ENCODE data around the gene MYMK.

The MYMK gene

DNA sequence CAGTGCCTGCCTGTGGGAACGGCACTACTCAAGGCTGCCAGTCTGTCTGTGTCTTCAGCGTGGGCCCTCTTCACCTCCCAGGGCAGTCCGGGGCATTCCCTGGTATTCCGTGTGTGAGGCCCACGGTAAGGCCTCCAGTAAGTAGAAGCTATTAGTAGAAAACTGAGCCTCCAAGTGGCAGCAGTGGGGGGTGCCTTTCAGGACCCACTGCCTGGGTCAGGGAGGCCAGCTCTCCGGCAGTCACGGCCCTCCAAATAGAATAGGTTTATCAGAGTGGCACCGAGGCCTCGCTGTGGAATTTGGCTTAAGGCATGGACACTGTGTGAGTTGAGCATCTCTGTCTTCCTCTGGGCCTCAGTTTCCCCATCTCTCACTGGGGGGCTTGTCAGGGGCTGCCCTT is 32.8 kb upstream of the MYMK start:
- no peak for DNase-seq

DNA sequence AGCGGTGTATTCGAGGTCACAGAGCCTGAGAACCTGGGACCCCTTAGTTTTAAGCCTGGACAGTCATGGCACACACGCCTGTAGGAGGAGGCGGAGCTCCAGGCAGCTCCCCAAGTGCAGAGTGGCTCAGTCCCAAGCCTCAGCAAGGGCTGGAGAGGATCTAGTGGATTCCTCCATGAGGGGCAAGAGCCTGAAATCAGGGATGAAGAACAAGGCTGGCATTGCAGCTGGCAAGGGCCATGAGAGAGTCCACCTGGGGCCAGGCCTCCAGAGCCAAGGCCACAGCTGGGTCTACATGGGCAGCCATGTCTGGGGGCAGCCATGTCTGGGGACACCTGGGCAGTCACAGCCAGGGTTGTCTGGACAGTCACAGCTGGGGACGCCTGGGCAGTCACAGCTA is 31.6 kb upstream of the MYMK start:
- no peak for DNase-seq

DNA sequence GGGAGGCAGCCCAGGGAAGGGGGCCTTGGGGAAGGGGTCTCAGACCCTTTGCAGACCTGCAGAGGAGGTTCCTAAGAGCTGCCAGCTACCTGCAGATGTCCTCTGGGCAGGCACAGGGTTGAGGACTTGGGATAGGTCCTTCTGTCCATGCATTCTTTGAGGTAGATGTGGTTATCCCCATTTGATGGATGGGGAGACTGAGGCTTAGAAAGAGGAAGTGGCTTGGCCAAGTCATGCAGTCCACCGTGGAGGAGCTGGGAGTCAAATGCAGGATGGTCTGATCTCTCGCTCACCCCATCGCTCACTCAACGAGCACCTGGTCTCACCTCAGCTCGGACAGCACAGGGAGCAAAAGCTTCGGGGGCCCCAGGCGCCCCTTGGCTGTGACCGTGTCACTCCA is 30.0 kb upstream of the MYMK start:
- no peak for DNase-seq

DNA sequence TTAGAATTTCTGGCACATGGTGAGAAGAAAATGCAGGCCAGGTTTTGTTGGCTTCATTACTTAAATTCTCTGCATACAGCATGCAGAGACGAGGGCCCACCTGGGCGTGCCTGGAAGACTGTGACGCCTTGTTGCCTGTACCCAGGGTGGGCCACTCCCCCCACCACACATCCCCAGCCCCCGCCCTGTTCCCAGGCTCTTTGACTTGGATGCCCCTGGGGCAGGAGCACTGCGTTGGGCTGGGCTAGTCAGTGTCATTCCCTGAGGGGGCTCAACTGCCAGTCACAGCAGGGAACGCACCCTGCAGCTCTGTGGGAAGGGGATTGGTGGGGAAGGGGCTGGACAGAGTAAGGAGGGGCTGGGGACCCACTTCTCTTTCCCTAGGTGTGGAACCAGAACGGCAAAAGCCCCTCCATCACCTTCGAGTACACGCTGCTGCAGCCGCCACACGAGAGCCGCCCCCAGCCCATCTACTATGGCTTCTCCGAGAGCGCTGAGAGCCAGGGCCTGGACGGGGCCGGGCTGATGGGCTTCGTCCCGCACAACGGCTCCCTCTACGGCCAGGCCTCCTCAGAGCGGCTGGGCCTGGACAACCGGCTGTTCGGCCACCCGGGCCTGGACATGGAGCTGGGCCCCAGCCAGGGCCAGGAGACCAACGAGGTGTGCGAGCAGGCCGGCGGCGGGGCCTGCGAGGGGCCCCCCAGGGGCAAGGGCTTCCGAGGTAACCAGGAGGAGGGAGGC is 29.4 kb upstream of the MYMK start:
- no peak for DNase-seq

DNA sequence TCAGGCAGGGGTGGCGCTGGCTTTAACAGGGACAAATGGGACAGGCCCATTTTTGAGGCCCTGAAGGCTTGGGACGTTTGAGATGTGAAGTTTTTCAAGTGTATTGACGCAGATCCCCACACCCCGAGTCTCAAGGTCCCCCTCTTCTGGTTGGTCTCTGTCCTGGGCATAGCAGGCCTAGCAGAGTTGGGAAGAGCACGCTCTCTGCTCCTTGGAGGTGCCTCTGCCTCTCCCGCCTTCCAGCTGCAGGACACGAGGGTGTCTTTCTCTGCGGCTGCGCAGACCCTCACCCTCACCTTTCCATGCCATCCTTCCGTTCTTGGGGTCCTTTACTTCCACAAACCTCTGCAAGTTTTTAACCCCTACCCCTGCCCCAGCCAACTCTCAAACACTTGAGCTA is 28.4 kb upstream of the MYMK start:
- no peak for DNase-seq

DNA sequence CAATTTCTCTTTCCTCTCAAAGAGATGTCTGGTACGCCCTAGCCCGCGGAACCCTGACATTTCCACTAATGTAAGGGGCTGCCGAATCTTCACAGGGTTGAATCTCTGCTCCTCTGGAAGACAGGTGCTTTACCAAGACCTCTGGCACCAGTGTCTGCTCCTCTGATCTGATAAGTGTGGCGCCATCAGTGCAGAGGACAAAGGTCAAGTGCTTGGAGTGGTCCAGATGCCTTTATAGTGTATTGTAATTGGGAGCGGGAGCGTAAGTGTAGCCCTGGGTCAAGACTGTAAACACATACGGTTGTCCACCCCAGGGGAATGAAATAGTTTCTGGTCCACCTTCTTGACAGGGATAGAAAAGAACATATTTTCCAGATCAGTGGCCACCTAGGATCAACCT is 27.5 kb upstream of the MYMK start:
- no peak for DNase-seq

DNA sequence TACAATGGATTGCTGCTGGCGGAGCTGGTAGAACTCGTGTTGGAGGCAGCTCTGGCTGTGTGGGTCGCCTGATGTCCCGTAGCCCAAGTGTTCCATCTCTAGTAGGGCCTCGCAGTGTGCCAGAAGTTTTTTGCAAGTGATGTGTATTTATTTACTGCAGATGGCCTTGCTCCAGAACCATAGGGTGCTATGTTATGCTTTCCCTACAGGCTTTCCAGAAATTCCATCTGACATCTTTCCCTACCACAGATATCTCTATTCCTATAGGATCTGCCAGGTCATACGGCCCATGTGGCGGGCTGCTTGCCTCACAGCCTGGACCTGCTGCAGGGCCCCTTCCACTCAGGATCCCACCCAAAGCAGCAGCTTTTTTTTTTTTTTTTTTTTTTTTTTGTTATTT is 26.7 kb upstream of the MYMK start:
- DNase-seq, result no peak

DNA sequence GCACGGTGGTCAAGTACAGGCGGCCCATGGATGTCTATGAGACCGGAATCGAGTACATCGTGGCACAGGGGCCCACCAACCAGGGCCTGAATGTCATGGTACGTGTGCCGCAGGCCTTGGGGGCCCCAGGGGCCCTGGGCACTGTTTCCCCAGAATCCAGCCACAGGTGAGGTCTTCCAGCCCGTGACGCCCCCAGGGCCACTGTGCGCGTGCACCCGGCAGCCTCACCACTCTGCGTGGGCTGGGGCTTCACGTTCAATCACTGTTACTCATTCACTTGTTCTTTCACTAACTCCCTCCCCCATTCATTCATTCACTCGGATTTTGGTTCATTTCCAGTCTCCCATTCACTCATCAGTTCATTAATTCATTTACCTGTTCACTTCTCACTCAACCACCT is 22.4 kb upstream of the MYMK start:
- no peak for DNase-seq

DNA sequence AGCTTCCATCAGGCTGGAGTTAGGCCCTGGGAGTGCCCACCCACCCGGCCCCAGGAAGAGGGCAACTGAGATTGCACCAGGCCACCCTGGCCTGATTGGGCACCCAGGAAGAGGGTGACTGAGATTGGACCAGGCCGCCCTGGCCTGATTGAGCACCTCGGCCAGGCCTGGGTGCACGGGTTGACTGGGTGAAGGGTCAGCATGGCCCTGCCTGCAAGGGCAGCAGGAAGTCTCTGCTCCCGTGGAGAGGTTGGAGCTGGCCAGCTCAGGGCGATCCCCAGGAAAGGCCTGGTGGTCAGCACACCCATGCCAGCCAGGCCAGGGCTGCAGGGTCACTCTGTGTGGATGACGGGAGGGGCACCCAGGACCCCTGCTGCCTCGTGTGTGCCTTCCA is 21.5 kb upstream of the MYMK start:
- no peak for DNase-seq

DNA sequence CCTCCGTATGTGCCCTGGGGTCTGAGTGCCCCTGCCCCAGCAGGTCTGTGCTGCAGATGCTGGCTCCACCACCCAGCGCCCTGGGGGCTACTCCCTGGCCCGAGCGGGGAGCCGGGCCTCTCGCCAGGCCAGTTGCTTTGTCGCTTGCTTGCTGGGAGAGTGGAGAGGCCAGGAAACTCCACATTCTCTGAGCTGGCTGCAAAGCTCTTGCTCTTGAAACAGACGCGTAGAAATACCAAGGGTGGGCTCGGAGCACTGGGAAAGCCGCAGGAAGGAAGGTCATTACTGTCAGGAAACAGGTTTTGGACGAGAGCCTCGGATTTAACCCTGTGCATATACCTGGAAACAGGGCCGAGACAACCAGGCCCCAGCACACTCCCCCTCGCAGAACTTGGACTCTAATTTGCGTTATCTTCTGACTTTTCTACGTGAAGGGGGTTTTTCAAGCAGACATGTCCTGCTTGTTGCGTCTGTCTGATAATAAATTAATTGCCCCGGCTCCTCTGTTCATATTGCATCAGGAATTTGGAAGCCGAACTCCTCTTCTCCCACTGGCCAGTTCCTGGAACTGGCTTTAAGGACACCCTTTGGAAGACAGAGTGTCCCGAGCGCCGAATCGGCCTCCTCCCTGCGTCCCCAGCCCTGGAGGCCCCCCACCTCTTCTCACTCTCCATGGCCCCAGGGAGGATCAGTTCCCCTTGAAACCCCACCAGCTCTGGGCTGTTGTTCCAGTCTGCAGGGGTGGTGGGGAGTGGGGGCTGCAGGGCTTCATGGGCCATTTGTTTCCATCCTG is 20.9 kb upstream of the MYMK start:
- no peak for DNase-seq

DNA sequence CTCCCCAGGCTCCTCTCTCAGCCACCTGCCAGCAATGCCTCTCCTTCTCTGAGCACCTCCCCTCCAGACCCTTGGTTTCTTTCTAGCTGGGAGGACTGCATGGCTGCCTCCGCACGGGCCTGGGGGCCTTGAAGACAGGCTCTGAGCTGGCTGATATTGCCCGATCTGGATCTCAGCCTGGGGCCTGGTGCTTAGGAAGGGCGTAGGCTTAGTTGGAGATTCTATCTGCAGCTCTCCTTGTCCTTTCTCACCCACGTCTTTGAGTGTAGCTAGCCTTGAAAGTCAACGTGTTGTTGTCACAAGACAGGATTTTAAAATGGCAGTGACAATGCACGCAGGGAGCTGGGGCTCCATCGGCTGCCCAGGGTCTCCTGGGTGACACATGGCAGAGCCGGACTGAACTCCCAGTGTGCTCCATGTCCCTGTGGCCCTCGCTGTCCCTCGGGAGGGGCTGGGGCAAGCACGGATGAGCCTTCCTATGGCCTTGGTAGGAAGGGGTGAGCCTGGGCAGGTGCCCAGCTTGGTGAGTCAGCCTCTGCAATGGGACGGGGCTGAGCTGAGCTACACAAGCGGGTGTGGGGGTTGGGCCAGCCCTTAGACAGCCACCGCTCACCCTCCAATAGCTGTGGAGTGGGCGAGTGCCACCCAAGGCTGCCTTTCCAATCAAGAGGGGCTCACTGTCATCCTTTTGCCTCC is 19.2 kb upstream of the MYMK start:
- no peak for DNase-seq

DNA sequence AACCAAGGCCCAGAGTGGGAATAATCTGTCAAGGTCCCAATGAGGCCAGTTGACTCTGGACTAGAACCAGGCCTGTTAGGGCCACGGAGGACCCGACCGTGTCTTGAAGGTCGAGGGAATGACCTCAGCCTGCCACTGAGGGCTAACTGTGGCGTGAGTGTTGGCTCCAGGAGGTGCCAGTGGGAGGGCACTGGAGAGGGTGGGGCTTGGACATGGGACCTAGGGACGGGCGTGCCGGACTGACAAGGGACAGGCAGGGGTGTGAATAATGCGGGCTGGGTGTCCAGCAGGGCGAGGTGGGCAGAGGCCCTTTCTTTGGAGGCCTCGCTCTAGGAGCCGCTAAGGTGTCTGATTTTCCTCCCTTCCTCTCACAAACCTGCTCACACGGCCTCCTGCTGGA is 17.2 kb upstream of the MYMK start:
- no peak for DNase-seq

DNA sequence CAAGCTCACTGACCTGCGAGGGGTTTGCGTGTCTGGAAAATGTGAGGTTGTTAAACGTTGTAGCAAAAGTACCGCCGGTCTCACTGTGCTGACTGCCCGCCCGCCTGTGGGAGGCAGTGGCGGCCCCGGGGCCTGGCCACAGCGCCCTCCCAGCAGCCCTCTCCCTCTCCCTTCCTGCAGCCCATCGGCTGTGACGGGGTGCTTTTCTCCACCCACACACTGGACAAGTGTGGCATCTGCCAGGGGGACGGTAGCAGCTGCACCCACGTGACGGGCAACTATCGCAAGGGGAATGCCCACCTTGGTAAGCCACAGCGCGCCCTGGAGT is 15.9 kb upstream of the MYMK start:
- DNase-seq, result no peak

DNA sequence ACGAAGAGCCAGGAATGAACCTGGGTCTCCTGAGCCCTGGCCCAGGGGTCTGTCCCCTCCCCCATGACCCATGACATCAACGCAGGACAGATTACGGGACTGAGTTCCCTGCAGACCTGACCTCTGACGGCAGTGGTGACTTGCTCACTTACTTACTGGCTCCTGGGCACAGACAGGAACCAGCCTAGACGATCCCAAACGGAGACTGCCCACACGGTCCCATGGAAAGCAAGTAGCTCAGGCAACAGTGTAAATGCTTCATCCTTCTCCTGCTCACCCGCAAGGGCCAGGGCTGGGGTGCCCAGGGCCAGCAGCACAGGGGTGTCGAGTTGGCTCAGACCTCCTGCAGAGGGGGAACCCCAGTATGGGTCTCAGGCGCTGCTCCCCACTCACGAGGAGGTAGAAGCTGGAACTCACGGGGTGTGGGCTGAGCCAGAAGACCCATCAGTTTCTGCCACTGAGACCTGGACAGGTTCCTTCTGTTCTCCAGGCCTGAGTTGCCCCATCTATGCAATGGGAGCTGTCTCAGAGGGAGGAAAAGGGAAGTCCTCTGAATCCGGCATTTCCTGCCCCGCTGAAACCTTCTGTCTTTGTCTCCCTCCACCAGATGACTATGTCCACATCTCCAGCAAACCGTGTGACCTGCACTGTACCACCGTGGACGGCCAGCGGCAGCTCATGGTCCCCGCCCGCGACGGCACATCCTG is 15.4 kb upstream of the MYMK start:
- DNase-seq, result no peak

DNA sequence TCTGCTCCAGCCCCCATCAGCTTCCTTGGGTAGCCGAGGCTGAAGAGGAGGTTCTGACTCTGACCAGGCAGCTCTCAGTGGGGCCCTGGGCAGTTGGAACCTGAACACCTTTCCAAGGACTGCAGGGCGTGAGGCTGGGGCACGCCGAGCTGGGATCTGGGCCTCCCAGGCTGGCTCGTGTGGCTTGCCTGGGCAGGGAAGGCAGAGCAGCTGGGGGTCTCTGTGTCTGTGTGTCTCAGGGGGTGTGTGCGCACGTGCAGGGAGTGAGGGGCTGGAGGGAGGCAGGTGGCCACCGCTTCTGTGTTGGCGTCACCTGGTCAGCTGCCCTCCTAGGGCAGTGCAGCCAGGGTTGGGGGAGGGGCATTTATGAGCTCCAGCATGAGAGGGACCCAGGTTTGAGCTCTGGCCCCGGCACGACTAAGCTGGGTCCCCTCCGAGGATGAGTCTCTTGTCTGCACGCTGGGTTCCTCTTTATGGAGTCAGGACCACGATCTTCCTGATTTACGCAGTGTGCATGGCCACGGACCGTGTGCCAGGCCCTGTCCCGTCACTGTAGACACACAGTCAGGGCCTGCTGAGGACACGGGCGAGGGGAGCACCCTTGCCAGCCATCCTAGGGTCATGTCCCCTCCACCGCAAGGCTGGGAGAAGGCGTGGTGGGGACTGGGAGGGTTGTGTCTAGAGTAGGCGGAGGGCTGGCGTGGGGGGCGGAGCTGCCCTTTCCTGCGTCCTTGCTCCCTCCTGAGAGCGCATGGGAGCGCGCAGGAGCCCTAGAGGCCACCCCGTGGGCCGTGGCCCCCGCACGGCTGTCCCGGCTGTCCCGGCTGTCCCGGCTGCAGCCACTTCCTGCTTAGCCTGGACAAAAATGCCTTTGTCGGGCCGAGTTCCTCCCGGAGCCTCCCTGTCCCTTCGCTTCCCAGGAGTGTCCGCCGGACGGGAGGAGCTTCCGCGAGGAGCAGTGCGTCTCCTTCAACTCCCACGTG is 14.4 kb upstream of the MYMK start:
- DNase-seq, result no peak

DNA sequence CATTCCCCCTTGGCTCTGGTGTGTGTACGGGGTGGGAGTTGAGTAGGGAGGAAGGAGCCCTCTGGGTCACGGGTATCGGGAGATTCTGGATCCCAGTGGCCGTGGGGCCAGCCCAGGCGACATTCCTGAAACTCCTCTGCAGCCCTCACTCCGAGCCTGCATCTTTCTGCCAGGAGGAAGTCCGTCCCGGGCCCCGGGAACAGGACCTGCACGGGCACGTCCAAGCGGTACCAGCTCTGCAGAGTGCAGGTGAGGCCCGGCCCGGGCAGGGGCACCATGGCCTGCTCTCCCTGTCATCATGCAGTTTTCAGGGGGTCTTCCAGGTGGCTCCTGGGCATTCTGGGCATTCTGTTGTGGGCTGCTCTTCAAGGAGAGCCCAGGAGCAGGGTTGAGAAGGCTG is 13.4 kb upstream of the MYMK start:
- DNase-seq, result no peak

DNA sequence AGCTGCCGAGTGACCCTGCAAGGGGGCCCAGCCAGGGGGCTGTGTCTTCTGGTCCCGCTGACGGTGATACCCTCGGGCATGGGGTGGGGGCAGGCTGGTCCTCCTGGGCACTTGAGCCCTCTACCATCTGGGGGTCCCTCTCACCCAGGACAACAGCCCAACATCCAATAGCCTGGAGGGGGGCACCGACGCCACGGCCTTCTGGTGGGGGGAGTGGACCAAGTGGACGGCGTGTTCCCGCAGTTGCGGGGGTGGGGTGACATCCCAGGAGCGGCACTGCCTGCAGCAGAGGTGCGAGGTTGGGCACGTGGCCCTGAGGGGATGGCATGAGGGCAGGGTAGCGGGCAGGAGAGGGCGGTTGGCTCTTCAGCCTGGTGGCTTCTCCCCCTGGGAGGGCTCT is 12.5 kb upstream of the MYMK start:
- no peak for DNase-seq

DNA sequence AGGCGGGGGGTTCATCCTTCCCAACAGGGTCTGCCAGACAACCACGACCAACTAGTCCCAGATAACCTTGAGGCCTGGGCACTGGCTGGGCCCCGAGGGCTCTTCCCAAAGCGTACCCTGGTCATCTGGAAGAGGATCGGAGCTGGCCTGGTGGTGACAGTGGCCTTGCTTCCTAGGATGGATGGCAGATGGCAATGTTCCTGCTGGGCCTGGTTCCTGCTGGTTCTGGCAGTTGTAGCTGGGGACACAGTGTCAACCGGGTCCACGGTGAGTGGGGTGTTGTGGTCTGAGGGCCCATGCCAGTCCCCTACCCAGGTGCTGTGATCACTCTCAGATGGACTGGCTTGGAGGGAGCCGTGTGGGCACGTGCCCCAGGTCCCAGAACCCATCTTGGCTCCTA is 11.8 kb upstream of the MYMK start:
- DNase-seq, result no peak

DNA sequence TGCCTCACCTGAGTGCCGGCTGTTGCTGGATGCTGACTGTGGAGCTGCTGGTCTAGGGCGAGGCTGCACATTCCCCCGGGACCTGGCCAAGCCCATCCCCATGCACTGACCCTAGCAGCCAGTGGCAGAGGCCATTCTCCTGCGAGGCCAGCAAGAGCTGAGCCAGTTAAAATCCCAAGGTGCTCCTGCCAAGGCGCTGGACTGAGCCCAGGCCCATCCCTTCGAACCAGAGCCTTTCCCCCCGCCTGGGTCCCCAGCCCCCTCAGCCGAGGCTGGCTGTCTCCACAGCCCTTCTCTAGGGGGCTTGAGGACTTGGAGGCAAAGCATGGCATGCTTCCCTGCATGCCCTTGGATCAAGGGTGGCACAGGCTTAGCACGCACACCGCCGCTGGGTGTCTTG is 11.3 kb upstream of the MYMK start:
- no peak for DNase-seq

DNA sequence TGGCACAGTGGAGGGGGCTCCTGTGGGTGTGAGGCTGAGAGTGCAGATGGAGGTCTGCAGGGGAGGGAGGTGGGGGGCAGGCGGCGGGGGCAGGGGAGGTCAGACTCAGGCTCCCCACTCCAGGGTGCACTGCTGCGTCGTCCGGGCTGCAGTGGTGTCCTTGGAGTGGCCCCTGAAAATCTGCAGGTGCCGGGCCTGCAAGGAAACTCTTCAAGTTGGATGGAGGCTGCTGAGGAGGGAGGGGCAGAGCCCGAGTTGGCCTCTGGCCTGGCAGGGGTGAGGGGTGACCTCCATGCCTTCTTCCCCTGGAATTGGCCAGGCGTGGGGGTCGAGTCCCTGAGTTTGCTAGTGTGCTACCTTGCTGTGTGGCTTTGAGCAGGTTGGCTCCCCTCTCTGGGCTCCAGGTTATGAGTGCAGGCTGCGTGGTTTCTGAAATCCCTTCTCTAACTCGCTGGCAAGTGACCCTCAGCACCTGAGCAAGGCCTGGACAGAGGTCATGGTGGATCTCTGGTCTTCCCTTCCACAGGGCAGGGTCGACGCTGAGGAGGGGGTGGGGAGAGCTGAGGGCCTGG is 10.6 kb upstream of the MYMK start:
- no peak for DNase-seq

DNA sequence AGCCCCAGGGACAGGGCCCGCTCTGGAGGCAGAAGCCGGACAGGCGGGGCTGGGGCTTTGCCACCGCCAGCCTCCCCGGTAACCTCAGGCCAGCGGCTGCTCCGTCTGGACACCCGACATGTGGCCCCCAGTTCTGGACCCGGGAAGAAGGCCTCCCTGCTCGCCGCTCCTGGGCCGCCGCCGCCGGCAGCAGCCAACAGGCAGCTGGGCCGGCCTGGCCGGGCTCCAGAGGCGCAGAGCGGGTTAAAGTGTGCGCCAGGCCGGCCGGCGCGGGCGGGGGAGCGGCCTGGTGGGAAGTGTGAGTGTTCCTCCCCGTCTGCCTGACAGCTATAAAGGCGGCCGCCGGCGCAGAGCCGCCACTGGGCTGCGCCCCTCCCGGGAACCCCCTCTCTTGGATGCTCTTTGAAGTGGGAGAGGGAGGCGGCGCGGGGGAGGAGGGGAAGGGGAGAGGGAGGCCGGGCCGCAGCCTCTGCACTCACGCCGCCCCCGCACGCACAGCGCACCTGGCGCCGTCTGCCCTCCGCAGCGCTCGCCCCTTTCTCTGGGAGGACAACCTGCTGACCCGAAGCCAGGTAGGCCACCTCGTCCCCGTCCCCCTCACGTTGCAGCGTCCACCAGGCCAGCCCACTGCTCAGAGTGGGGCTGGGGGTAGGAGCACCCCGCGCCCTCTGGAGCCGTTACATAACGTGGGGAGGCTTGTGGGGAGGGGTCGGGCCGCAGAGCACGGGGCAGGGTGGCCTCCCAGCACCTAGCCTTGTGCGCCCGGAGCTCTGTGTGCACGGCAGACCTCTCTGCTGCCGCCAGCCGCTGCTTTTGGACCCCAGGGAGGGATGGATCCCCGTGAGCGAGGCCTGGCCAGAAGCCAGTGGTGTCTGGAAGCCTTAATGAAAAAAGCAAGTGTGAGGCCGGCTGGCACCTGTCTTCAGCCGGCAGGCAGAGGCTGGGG is 9.9 kb upstream of the MYMK start, which contains the start of gene ADAMTSL2:
ADAMTSL2 (plus strand) TSS at position 359 of the 946 bp plus-strand sequence. CDS start 2,009 bp downstream, outside the sequence.
- no peak for DNase-seq

All from NCI-H526 treated with DMSO at 0.1 percent for 48 hours (cell line).